ENCODE results near the gene BLOC1S4.
A peak's percentile ranks its signal among the peaks of the same experiment; 100 is the strongest.

The BLOC1S4 gene

GRCh38 chr4:6705646-6706045 is 10.3 kb upstream of the BLOC1S4 start:
- Histone ChIP-seq H3K9ac (ENCODE audit: low read depth, low read length) (no peak overlapping the region), H3K9me3 (ENCODE audit: control insufficient read depth, insufficient read depth, low read length) (no peaks in the 10 kb centered on the region), H3K4me1 (ENCODE audit: control insufficient read depth, insufficient read depth, low read length) (peaks cover 13% of the 10 kb centered on the region), H3K27ac (ENCODE audit: low read depth, low read length) (no peak overlapping the region), H3K27me3 (ENCODE audit: control insufficient read depth, insufficient read depth, low read length) (peaks cover 2% of the 10 kb centered on the region; the same call in 1 of the 2 replicates), H3K36me3 (ENCODE audit: control insufficient read depth, insufficient read depth, low read length) (peaks cover 21% of the 10 kb centered on the region), H3K4me3 (ENCODE audit: low read depth, low read length) (no peak overlapping the region)

- H3K27me3 ChIP-seq (ENCODE audit: control insufficient read depth, insufficient read depth, low read length) = peaks cover 8% of the 10 kb centered on the region; the same call in 1 of the 2 replicates
- H3K9me3 ChIP-seq (ENCODE audit: control insufficient read depth, insufficient read depth, low read length) = no peaks in the 10 kb centered on the region
- no peak overlapping the region for H3K9ac ChIP-seq (ENCODE audit: low read depth, low read length)
- peaks cover 21% of the 10 kb centered on the region for H3K36me3 ChIP-seq (ENCODE audit: control insufficient read depth, insufficient read depth, low read length)
- H3K4me1 ChIP-seq (ENCODE audit: control insufficient read depth, insufficient read depth, low read length) = peaks cover 13% of the 10 kb centered on the region
- no peak overlapping the region for H3K4me3 ChIP-seq (ENCODE audit: low read depth, low read length)
- H3K27ac ChIP-seq (ENCODE audit: low read depth, low read length) = no peak overlapping the region
Measured at GRCh38 chr4:6706173-6706572, 9.8 kb upstream of the BLOC1S4 start.

GRCh38 chr4:6709230-6710114 is 6.5 kb upstream of the BLOC1S4 start, which contains the start of gene MRFAP1L1:
Gene MRFAP1L1 (minus strand): TSS chr4:6709865. CDS start chr4:6709629, 236 bp downstream.
- H3K36me3 ChIP-seq (ENCODE audit: control insufficient read depth, insufficient read depth, low read length) = peaks cover 13% of the 10 kb centered on the region
- H3K27ac ChIP-seq (ENCODE audit: low read depth, low read length) = peak within 1 kb of the TSS; percentile 85
- peak within 1 kb of the TSS; percentile 82 for H3K9ac ChIP-seq (ENCODE audit: low read depth, low read length)
- H3K4me1 ChIP-seq (ENCODE audit: control insufficient read depth, insufficient read depth, low read length) = peaks cover 13% of the 10 kb centered on the region
- peaks cover 11% of the 10 kb centered on the region; the same call in 1 of the 2 replicates for H3K27me3 ChIP-seq (ENCODE audit: control insufficient read depth, insufficient read depth, low read length)
- H3K4me3 ChIP-seq (ENCODE audit: low read depth, low read length) = peak within 1 kb of the TSS; percentile 98
- H3K9me3 ChIP-seq (ENCODE audit: control insufficient read depth, insufficient read depth, low read length) = no peaks in the 10 kb centered on the region

- Histone ChIP-seq H3K36me3 (ENCODE audit: control insufficient read depth, insufficient read depth, low read length) (peaks cover 13% of the 10 kb centered on the region), H3K27me3 (ENCODE audit: control insufficient read depth, insufficient read depth, low read length) (peaks cover 11% of the 10 kb centered on the region; the same call in 1 of the 2 replicates), H3K9me3 (ENCODE audit: control insufficient read depth, insufficient read depth, low read length) (no peaks in the 10 kb centered on the region), H3K4me1 (ENCODE audit: control insufficient read depth, insufficient read depth, low read length) (peaks cover 13% of the 10 kb centered on the region), H3K27ac (ENCODE audit: low read depth, low read length) (no peak overlapping the region), H3K4me3 (ENCODE audit: low read depth, low read length) (peak overlapping the region; percentile 98), H3K9ac (ENCODE audit: low read depth, low read length) (peak overlapping the region; percentile 17; the same call in 1 of the 2 replicates)
Measured at GRCh38 chr4:6710282-6710681, 5.7 kb upstream of the BLOC1S4 start.

- Histone ChIP-seq H3K4me3 (ENCODE audit: low read depth, low read length) (no peak overlapping the region), H3K9ac (ENCODE audit: low read depth, low read length) (no peak overlapping the region), H3K27me3 (ENCODE audit: control insufficient read depth, insufficient read depth, low read length) (peaks cover 11% of the 10 kb centered on the region; the same call in 1 of the 2 replicates), H3K4me1 (ENCODE audit: control insufficient read depth, insufficient read depth, low read length) (peaks cover 17% of the 10 kb centered on the region), H3K27ac (ENCODE audit: low read depth, low read length) (no peak overlapping the region), H3K9me3 (ENCODE audit: control insufficient read depth, insufficient read depth, low read length) (no peaks in the 10 kb centered on the region), H3K36me3 (ENCODE audit: control insufficient read depth, insufficient read depth, low read length) (peaks cover 13% of the 10 kb centered on the region)
Measured at GRCh38 chr4:6710996-6711395, 5.0 kb upstream of the BLOC1S4 start.

GRCh38 chr4:6714954-6715353 is 1.0 kb upstream of the BLOC1S4 start:
- H3K27me3 ChIP-seq (ENCODE audit: control insufficient read depth, insufficient read depth, low read length) = peaks cover 11% of the 10 kb centered on the region; the same call in 1 of the 2 replicates
- no peak overlapping the region for H3K4me3 ChIP-seq (ENCODE audit: low read depth, low read length)
- H3K9ac ChIP-seq (ENCODE audit: low read depth, low read length) = no peak overlapping the region
- peaks cover 11% of the 10 kb centered on the region for H3K4me1 ChIP-seq (ENCODE audit: control insufficient read depth, insufficient read depth, low read length)
- no peak overlapping the region for H3K27ac ChIP-seq (ENCODE audit: low read depth, low read length)
- H3K9me3 ChIP-seq (ENCODE audit: control insufficient read depth, insufficient read depth, low read length) = no peaks in the 10 kb centered on the region
- H3K36me3 ChIP-seq (ENCODE audit: control insufficient read depth, insufficient read depth, low read length) = no peaks in the 10 kb centered on the region

GRCh38 chr4:6715704-6716017 is 313 bp upstream of the BLOC1S4 start:
- peaks cover 11% of the 10 kb centered on the region for H3K4me1 ChIP-seq (ENCODE audit: control insufficient read depth, insufficient read depth, low read length)
- no peaks in the 10 kb centered on the region for H3K9me3 ChIP-seq (ENCODE audit: control insufficient read depth, insufficient read depth, low read length)
- no peak overlapping the region for H3K9ac ChIP-seq (ENCODE audit: low read depth, low read length)
- peak overlapping the region; percentile 75 for H3K4me3 ChIP-seq (ENCODE audit: low read depth, low read length)
- H3K27me3 ChIP-seq (ENCODE audit: control insufficient read depth, insufficient read depth, low read length) = peaks cover 9% of the 10 kb centered on the region; the same call in 1 of the 2 replicates
- no peak overlapping the region for H3K27ac ChIP-seq (ENCODE audit: low read depth, low read length)
- H3K36me3 ChIP-seq (ENCODE audit: control insufficient read depth, insufficient read depth, low read length) = no peaks in the 10 kb centered on the region

- H3K27ac ChIP-seq (ENCODE audit: low read depth, low read length) = no peak overlapping the region
- no peaks in the 10 kb centered on the region for H3K9me3 ChIP-seq (ENCODE audit: control insufficient read depth, insufficient read depth, low read length)
- no peaks in the 10 kb centered on the region for H3K36me3 ChIP-seq (ENCODE audit: control insufficient read depth, insufficient read depth, low read length)
- peak overlapping the region; percentile 75 for H3K4me3 ChIP-seq (ENCODE audit: low read depth, low read length)
- peak overlapping the region; percentile 63 for H3K9ac ChIP-seq (ENCODE audit: low read depth, low read length)
- peaks cover 11% of the 10 kb centered on the region for H3K4me1 ChIP-seq (ENCODE audit: control insufficient read depth, insufficient read depth, low read length)
- 0 out of 2 replicates have a peak, but pooled peaks cover 2% of the 10 kb centered on the region for H3K27me3 ChIP-seq (ENCODE audit: control insufficient read depth, insufficient read depth, low read length)
Measured at GRCh38 chr4:6716958-6717655, 1.1 kb downstream of the BLOC1S4 start.

- Histone ChIP-seq H3K9ac (ENCODE audit: low read depth, low read length) (no peak overlapping the region), H3K36me3 (ENCODE audit: control insufficient read depth, insufficient read depth, low read length) (no peaks in the 10 kb centered on the region), H3K27ac (ENCODE audit: low read depth, low read length) (no peak overlapping the region), H3K4me3 (ENCODE audit: low read depth, low read length) (no peak overlapping the region), H3K9me3 (ENCODE audit: control insufficient read depth, insufficient read depth, low read length) (no peaks in the 10 kb centered on the region), H3K27me3 (ENCODE audit: control insufficient read depth, insufficient read depth, low read length) (0 out of 2 replicates have a peak, but pooled peaks cover 1% of the 10 kb centered on the region), H3K4me1 (ENCODE audit: control insufficient read depth, insufficient read depth, low read length) (peaks cover 11% of the 10 kb centered on the region)
Measured at GRCh38 chr4:6718932-6719610, 3.1 kb downstream of the BLOC1S4 start.

GRCh38 chr4:6719611-6720179 is 3.7 kb downstream of the BLOC1S4 start:
- Histone ChIP-seq H3K9ac (ENCODE audit: low read depth, low read length) (no peak overlapping the region), H3K4me3 (ENCODE audit: low read depth, low read length) (no peak overlapping the region), H3K4me1 (ENCODE audit: control insufficient read depth, insufficient read depth, low read length) (peaks cover 11% of the 10 kb centered on the region), H3K9me3 (ENCODE audit: control insufficient read depth, insufficient read depth, low read length) (no peaks in the 10 kb centered on the region), H3K27ac (ENCODE audit: low read depth, low read length) (no peak overlapping the region), H3K36me3 (ENCODE audit: control insufficient read depth, insufficient read depth, low read length) (no peaks in the 10 kb centered on the region), H3K27me3 (ENCODE audit: control insufficient read depth, insufficient read depth, low read length) (no peaks in the 10 kb centered on the region)
